ENCODE results near the gene B3GNT9. TPM values are rescaled to one million over a fixed set of nuclear protein-coding genes. Genes with fewer than 3 reads are reported as not detected.

Gene B3GNT9
- total and polyA plus RNA-seq, 2 of the 8 experiments (the other 6 are each of a cell fraction or from before 2014, with no cell fraction given): 3.5 to 9.0 TPM

- no peak for TF ChIP-seq RNF2 (IDR thresholded peaks at IDR 0.05; ENCODE audit: borderline replicate concordance, low read depth, low read length, missing control alignments, poor library complexity, severe bottlenecking)
- no peak for TF ChIP-seq YY1 (IDR thresholded peaks at IDR 0.05; ENCODE audit: low read depth, low read length)
- TF ChIP-seq SUZ12 (IDR thresholded peaks at IDR 0.05; ENCODE audit: low read length): no peak
- TF ChIP-seq CHD2 (IDR thresholded peaks at IDR 0.05; ENCODE audit: low read length): no peak
These were observed 5.1 kb downstream of the B3GNT9 start (continued) for GRCh38 chr16:67145746-67146145.
